K562 (cell line): ENCODE measurements around the gene CT45A10.

Experiments used
- CREBBP ChIP-seq: IDR thresholded peaks from one replicate; pipeline ENCODE4 v1.6.1; 2012; ENCODE audit warnings: low read depth, mild to moderate bottlenecking, control low read depth, inconsistent platforms, low read length
- NR4A1 ChIP-seq, 2 experiments: fragments of 250-450 bp in 1 of 2; fragments of 450-650 bp in 1 of 2; sonication (Bioruptor Pico) in 1 of 2; IDR thresholded peaks; 2 replicates each; pipeline versions ENCODE4 v1.4.0 to v1.6.1; 2016 to 2020; ENCODE audit warnings: mild to moderate bottlenecking in 2 of 2, missing compliant biosample characterization in 1 of 2, missing genetic modification characterization in 1 of 2, moderate library complexity in 1 of 2
- RFX5 ChIP-seq: IDR thresholded peaks from 2 replicates; pipeline ENCODE4 v1.6.1; 2011; ENCODE audit warnings: low read depth, mild to moderate bottlenecking, improper control_type of control experiment, low read length
- SIN3A ChIP-seq, 2 experiments: fragments of 150-350 bp in 1 of 2; IDR thresholded peaks; 2 replicates each; pipeline ENCODE4 v1.6.1; 2011 to 2016; ENCODE audit warnings: borderline replicate concordance in 2 of 2, low read depth in 2 of 2, low read length in 2 of 2, mild to moderate bottlenecking in 2 of 2, moderate library complexity in 2 of 2; ENCODE audit not compliant: control insufficient read depth in 1 of 2
- TFE3 ChIP-seq: fragments of 450-650 bp; formaldehyde crosslinking; IDR thresholded peaks from 2 replicates; pipeline ENCODE4 v1.4.0; 2020; ENCODE audit warnings: mild to moderate bottlenecking, mixed read lengths
- ZNF146 ChIP-seq: IDR thresholded peaks from one replicate; pipeline ENCODE4 v1.6.1; 2018; ENCODE audit warnings: missing compliant biosample characterization; ENCODE audit not compliant: unreplicated experiment

GRCh38 chrX:135923353-135923752 lies 30.1 kb upstream of the CT45A10 start:
- no peak for TF ChIP-seq NR4A1 (CRISPR knock-in tag; IDR thresholded peaks at IDR 0.05)
- no peak for TF ChIP-seq NR4A1 (tag; IDR thresholded peaks at IDR 0.05)
- TF ChIP-seq CREBBP, result no peak
- no peak for TF ChIP-seq RFX5
- TF ChIP-seq SIN3A (IDR thresholded peaks at IDR 0.05; ENCODE audit: borderline replicate concordance in 2 of 2, control insufficient read depth in 1 of 2, low read depth in 2 of 2, low read length in 2 of 2), result no peak
- no peak for TF ChIP-seq TFE3 (CRISPR knock-in tag)
- TF ChIP-seq ZNF146 (CRISPR knock-in tag), result no peak
